BJ (cell line): ENCODE data around the gene ROR1. TPM values are rescaled to one million over a fixed set of nuclear protein-coding genes. Genes with fewer than 3 reads are reported as not detected.

ENCODE experiments used
- CTCF ChIA-PET: fragments of 350-600 bp; formaldehyde crosslinking; extraction: SDS; loops from one replicate; lab custom pipeline; 2021; ENCODE audit warnings: antibody characterized with exemption, inconsistent platforms; lab: Yijun Ruan, JAX
- POLR2A ChIA-PET: fragments of 300-600 bp; sonication (Branson Sonifier 250); formaldehyde crosslinking; extraction: SDS; loops from one replicate; lab custom pipeline; 2021; ENCODE audit warnings: antibody characterized with exemption; lab: Charles Lee
- DNase-seq: peaks from one replicate; pipeline ENCODE4 v3.0.0-alpha.2; 2011; ENCODE audit warnings: low read depth
- H3K27me3 ChIP-seq: 2 replicates; pipeline ENCODE4 v1.6.0; 2011; ENCODE audit warnings: low read length; ENCODE audit not compliant: control insufficient read depth, insufficient read depth
- H3K36me3 ChIP-seq: 2 replicates; pipeline ENCODE4 v1.5.1; 2011; ENCODE audit warnings: low read length; ENCODE audit not compliant: control insufficient read depth, insufficient read depth
- H3K4me3 ChIP-seq: 2 replicates; pipeline ENCODE4 v1.5.1; 2011; ENCODE audit warnings: low read depth, mild to moderate bottlenecking, control low read depth, low read length
- polyA plus RNA-seq: library from polyadenylated mRNA; depleted of rRNA; stranded (reverse); fragments of >200 nt; gene quantifications from 2 replicates; pipeline ENCODE4 v1.2.3, GENCODE V29; 2011
- TF ChIP-seq, protein P1 (sequence below): IDR thresholded peaks from 2 replicates; pipeline ENCODE4 v1.5.1; 2011; ENCODE audit warnings: low read depth, mild to moderate bottlenecking, control low read depth, inconsistent platforms, low read length, moderate library complexity; ENCODE audit not compliant: insufficient read depth

ROR1 gene
- polyA plus RNA-seq, 1 experiment: 4.6 TPM

DNA sequence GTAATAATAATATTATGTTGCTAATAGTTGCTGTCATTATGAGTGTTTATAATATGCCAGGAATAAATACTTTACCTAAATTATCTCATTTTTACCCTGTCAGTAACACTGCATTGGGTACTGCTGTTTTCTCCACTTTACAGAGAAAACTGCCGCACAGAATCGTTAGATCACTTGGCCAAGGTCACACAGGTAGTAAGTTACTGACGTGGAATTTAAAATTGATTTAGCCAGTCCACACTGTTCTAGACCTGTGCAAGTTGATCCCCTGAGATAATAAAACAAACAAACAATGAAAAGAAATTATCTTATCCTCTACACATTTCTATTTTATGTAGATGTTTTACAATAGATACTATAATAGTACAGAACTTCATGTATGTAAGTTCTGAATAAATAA is 174.1 kb downstream of the ROR1 start:
- TF ChIP-seq, protein P1, sequence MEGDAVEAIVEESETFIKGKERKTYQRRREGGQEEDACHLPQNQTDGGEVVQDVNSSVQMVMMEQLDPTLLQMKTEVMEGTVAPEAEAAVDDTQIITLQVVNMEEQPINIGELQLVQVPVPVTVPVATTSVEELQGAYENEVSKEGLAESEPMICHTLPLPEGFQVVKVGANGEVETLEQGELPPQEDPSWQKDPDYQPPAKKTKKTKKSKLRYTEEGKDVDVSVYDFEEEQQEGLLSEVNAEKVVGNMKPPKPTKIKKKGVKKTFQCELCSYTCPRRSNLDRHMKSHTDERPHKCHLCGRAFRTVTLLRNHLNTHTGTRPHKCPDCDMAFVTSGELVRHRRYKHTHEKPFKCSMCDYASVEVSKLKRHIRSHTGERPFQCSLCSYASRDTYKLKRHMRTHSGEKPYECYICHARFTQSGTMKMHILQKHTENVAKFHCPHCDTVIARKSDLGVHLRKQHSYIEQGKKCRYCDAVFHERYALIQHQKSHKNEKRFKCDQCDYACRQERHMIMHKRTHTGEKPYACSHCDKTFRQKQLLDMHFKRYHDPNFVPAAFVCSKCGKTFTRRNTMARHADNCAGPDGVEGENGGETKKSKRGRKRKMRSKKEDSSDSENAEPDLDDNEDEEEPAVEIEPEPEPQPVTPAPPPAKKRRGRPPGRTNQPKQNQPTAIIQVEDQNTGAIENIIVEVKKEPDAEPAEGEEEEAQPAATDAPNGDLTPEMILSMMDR: no peak
- ChIA-PET CTCF (interaction anchor here (0.6 kb wide), 1 partner anchor 188 kb away, joined by 4 read pairs; no protein-coding TSS in a partner anchor), POLR2A (no interaction called here)
- no peak for DNase-seq
- Histone ChIP-seq H3K36me3 (no peaks in the 10 kb centered on the region), H3K27me3 (peaks cover 1% of the 10 kb centered on the region; the same call in 1 of the 2 replicates), H3K4me3 (no peak overlapping the region)

DNA sequence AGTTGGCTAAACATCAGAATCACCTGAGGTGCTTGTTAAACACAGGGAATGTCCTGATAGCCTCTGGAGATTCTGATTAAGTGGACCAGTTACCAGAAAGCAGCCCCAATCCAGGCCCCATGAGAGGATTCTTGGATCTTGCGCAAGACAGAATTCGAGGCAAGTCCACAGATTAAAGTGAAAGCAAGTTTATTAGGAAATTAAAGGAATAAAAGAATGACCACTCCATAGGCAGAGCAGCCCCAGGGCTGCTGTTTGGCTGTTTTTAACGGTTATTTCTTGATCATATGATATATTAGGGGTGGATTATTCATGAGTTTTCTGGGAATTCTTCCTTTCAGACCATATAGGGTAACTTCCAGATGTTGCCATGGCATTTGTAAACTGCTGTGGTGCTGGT is 176.2 kb downstream of the ROR1 start:
- no peak overlapping the region for H3K4me3 ChIP-seq
- H3K36me3 ChIP-seq: no peaks in the 10 kb centered on the region
- ChIA-PET POLR2A (no interaction called here), CTCF (interaction anchor here (0.5 kb wide), 1 partner anchor 395 kb away, joined by 5 read pairs; no protein-coding TSS in a partner anchor)
- DNase-seq: no peak
- H3K27me3 ChIP-seq: no peaks in the 10 kb centered on the region; the same call in 1 of the 2 replicates
- TF ChIP-seq, protein P1: no peak

DNA sequence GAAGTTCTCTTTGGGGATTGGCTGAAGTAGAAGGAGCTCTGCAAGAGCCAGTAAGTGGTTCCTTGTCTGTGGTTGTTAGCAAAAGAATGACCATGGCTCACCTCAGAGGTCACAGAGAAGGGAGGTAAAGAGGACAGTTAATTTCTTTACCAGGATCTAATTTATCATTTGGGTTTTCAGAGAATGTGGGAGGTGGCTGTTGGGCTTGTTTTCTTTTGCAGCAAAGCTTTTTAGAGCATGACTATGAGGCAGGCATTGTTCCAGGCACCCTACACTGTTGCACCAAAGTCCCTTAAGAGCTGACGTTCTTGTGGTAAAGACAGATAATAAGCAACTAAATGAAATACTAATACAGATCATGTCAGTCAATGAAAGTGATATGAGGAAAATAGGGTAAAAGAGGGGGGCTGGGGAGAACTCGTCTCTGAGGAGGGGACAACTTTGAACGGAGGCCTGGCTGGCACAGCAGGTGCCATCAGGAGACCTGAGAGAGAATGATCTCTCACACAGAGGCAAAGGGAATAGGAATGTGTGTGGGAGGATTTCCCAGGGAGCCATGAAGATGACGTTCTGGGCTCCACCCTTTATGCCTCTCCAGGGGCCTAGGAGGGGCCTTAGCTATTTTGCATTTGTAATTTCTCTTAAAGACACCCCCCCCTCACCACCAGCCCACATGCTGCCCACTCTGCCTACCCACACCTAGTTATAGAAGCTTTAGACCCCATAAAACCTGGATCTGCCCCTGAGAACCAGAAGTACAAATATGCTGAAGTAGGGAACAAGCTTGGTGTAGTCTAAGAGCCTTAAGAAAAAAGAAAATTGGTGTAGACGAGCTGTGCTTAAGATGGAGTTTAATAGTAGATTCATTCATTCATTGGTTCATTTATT is 177.5 kb downstream of the ROR1 start:
- TF ChIP-seq, protein P1: no peak

DNA sequence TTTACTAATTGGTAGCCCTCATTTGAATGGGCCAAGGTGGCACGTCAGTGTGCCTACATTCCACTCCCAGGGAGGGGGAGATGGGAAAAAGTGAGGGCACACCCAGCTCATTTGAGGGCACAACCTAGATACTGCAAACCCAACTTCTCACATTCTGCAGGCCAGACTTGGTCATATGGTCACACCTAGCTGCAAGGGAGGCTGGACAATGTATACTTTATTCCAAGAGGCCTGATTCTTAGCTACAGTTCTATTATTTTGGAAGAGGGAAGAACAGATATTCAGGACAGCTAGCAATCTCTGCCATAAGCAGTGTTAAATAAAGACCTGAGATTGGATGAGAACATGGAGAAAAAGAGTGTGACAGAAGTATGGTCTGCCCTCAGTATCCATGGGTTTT is 180.4 kb downstream of the ROR1 start:
- CTCF ChIA-PET: interaction anchor here (0.6 kb wide), 1 partner anchor 338 kb away, joined by 3 read pairs; no protein-coding TSS in a partner anchor

More for the DNA sequence above, 177.5 kb downstream of the ROR1 start:
- ChIA-PET CTCF (interaction anchor here (1.0 kb wide), 1 partner anchor 11 kb away, joined by 5 read pairs; no protein-coding TSS in a partner anchor), POLR2A (no interaction called here)
- DNase-seq: no peak
- H3K4me3 ChIP-seq: no peak overlapping the region
- no peaks in the 10 kb centered on the region for H3K27me3 ChIP-seq
- no peaks in the 10 kb centered on the region for H3K36me3 ChIP-seq

More for the DNA sequence above, 180.4 kb downstream of the ROR1 start:
- Histone ChIP-seq H3K4me3 (no peak overlapping the region), H3K36me3 (no peaks in the 10 kb centered on the region), H3K27me3 (peaks cover 2% of the 10 kb centered on the region)
- TF ChIP-seq, protein P1: no peak
- no peak for DNase-seq
- POLR2A ChIA-PET: no interaction called here
